ENCODE results near the gene SPTLC1. TPM values are rescaled to one million over a fixed set of nuclear protein-coding genes. Genes with fewer than 3 reads are reported as not detected.

The SPTLC1 gene
- total RNA-seq, 2 donors from 2014 or later, result 67.7 to 69.1 TPM

DNA sequence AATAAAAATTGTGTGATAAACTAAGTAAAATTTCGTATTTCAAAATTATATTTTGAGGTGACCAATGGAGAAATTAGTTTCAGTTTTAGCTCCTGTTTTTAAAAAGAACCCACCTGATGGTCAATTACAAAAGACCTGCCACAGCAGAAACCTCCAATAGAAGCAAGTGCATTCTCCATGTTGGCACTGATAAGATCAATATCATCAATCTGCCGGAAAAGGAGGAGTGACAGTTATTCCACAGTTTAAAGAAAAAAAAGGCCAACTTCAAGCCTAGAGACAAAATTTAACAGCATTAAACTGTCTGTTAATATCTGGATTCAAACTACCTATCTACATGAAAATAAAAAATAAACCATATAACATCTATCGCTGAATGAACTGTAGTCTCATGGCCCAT lies 67.7 kb downstream of the SPTLC1 start:
- Mint-ChIP-seq H3K9me3 (peaks cover 8% of the 10 kb centered on the region), H3K27ac (no peak overlapping the region), H3K36me3 (peaks cover 55% of the 10 kb centered on the region), H3K27me3 (no peaks in the 10 kb centered on the region), H3K4me3 (no peak overlapping the region), H3K4me1 (ENCODE audit: low read depth in 2 of 2) (no peaks in the 10 kb centered on the region)
- ATAC-seq (no peak), DNase-seq (ENCODE audit: low spot score) (no peak)

DNA sequence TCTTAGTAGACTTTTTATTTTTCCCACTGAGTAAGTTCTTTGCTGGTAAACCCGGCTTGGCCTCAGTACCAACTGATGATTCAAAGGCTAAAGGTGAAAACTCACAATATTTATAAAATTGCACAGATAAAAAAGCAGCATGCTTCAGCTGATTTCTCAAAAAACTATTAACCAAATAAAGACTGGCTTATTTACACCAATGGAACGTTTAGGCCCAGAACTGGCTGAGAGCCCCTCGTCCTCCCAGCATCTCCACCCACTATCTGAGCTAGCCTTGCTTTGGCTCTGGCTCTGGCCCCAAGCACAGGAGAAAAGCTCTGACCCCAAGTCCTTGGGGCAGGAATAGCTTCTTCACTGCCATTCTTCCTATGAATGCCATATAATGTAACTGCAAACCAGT lies 68.5 kb downstream of the SPTLC1 start:
- Mint-ChIP-seq H3K27ac (no peak overlapping the region), H3K4me3 (no peak overlapping the region), H3K27me3 (no peaks in the 10 kb centered on the region), H3K9me3 (peaks cover 12% of the 10 kb centered on the region), H3K36me3 (peaks cover 57% of the 10 kb centered on the region), H3K4me1 (ENCODE audit: low read depth in 2 of 2) (no peaks in the 10 kb centered on the region)
- ATAC-seq, result no peak
- DNase-seq (ENCODE audit: low spot score), result no peak

DNA sequence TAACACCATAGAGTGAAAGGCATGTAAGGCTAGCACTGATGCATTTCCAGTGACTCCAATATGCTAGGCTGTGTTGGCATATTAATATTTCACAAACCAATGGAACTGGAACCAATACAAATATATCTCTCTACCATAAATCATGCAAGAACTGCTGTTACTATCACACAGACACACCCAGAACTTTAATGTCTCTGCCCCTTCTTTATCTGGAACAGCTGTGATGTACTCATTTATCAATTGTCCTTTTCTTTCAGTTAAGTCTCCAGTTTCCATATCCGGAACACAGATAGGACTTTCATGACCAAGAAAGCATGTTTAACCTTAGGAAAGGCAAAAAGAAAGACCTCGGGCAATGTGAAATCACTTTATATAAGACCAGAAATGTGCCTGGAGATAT lies 70.3 kb downstream of the SPTLC1 start:
- Mint-ChIP-seq H3K27me3 (no peaks in the 10 kb centered on the region), H3K36me3 (peaks cover 58% of the 10 kb centered on the region), H3K27ac (no peak overlapping the region), H3K9me3 (peaks cover 12% of the 10 kb centered on the region), H3K4me1 (ENCODE audit: low read depth in 2 of 2) (peaks cover 0 to under 1% of the 10 kb centered on the region in 2 donors), H3K4me3 (no peak overlapping the region)
- ATAC-seq (no peak), DNase-seq (ENCODE audit: low spot score) (no peak)

DNA sequence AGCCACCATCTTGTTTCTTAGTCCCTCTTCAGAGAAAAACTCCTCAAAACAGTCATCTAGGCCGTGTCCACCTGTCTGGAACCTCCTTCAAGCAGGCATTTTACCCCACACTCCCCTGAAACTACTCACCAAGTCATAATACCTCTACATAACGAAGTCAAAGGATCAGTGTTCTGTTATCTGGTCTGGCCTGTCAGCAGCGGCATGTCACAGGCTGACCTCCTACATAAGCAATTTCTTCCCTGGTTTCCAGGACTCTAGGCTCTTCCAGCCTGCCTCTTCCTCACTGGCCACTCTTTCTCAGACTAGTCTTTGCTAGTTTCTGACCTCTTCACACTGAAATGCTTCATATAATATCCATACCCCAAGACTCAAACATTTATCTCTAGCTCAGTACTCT lies 72.2 kb downstream of the SPTLC1 start:
- DNase-seq (ENCODE audit: low spot score) (no peak), ATAC-seq (no peak)
- Mint-ChIP-seq H3K27ac (no peak overlapping the region), H3K27me3 (no peaks in the 10 kb centered on the region), H3K4me3 (no peak overlapping the region), H3K36me3 (peaks cover 53% of the 10 kb centered on the region), H3K4me1 (ENCODE audit: low read depth in 2 of 2) (peaks cover 2 to 4% of the 10 kb centered on the region in 2 donors), H3K9me3 (peaks cover 12% of the 10 kb centered on the region)

DNA sequence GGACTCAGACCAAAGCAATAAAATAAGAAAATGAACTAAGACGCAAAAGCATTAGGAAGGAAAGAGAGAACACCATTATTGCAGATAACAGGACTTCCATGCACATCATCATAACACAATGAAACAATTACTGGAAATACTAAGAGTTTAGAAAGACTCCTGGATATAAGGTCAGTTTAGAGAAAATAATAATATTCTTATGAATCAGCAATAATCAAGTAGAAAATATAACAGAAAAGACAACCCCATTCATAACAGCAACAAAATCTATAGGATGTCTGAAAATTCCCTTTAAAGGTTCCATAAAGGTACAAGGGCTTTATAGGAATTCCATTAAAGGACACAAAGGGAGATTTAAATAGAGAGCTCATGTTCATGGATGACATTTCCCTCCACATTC lies 73.0 kb downstream of the SPTLC1 start:
- H3K27ac Mint-ChIP-seq, result no peak overlapping the region
- peaks cover 2 to 4% of the 10 kb centered on the region in 2 donors for H3K4me1 Mint-ChIP-seq (ENCODE audit: low read depth in 2 of 2)
- no peaks in the 10 kb centered on the region for H3K27me3 Mint-ChIP-seq
- peaks cover 12% of the 10 kb centered on the region for H3K9me3 Mint-ChIP-seq
- DNase-seq (ENCODE audit: low spot score), result no peak
- H3K36me3 Mint-ChIP-seq, result peaks cover 53% of the 10 kb centered on the region
- ATAC-seq, result no peak
- H3K4me3 Mint-ChIP-seq, result no peak overlapping the region

DNA sequence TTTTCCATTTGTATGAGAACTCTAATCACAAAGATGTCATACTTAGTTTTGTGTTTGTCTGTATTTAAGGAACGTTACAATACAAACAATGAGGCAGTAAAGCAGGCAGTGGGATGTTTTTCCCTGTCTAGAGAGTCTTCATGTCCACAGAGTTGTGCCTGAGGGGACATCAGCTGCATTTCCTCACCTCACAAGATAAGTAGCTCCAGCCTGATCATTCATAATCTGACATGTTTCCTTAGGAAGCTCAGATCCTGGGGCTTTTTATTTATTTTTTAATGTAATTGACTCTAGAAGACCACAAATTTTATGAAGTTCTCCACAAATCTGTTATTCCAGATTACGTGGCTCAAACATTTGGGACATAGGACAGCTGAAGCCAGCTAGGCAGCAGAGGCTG lies 78.5 kb downstream of the SPTLC1 start:
- DNase-seq (ENCODE audit: low spot score) (no peak), ATAC-seq (no peak)
- Mint-ChIP-seq H3K27ac (no peak overlapping the region), H3K4me3 (no peak overlapping the region), H3K4me1 (ENCODE audit: low read depth in 2 of 2) (peaks cover 2 to 4% of the 10 kb centered on the region in 2 donors), H3K27me3 (no peaks in the 10 kb centered on the region), H3K36me3 (peaks cover 23% of the 10 kb centered on the region), H3K9me3 (no peaks in the 10 kb centered on the region)

DNA sequence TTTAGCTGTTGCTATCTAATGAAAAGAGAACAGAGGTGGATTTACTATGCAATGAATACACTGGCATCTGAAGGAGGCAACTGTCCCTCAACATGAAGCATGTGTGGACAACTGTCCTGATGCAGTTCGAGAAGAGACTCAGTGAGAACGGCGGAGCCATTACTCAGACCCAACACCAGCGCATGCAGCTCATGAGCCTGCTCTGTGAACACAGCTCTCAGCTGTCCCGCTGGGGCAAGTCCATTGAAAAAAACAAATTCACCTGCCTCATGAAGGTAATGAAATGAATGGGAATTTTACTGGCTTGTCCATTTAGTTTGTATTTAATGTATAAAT lies 78.8 kb downstream of the SPTLC1 start:
- Mint-ChIP-seq H3K27ac (no peak overlapping the region), H3K9me3 (no peaks in the 10 kb centered on the region), H3K4me3 (no peak overlapping the region), H3K27me3 (no peaks in the 10 kb centered on the region), H3K36me3 (peaks cover 22% of the 10 kb centered on the region), H3K4me1 (ENCODE audit: low read depth in 2 of 2) (peaks cover 2 to 4% of the 10 kb centered on the region in 2 donors)
- ATAC-seq, result no peak
- no peak for DNase-seq (ENCODE audit: low spot score)

DNA sequence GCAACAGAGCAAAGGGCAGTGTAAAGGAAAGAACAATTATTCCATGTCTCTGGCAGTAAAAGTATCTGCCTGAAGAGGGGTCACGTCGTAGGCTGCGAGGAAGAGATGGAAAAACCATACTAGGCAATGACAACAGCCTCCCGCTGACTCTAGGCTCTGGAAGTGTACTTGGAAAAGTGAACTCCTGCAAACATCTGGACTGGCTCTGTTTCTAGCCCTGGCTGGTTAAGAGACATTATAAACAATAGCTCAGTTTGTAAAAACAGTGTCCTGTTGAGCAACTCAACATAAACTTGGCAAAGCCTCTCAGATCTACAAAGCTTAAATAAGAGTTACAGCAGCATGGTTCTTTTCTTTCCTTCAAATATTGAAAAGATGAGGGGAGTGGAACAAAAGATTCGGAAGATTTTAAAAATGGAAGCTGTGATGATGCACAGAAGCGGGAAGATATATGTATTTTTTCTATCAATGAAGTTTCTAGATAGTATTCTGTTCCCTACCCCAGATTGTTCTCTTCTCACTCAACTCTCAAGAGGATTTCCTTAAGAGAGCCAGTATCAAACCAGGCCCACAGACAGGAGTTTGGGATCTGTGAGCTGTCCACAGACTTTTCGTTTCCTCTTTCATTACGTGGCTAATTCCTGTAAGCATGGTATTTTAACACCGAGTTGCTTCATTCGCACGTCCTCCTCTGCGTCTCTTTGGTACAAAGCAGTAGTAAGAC lies 79.4 kb downstream of the SPTLC1 start:
- Mint-ChIP-seq H3K4me1 (ENCODE audit: low read depth in 2 of 2) (peaks cover 2 to 4% of the 10 kb centered on the region in 2 donors), H3K4me3 (no peak overlapping the region), H3K27ac (no peak overlapping the region), H3K36me3 (peaks cover 22% of the 10 kb centered on the region), H3K9me3 (no peaks in the 10 kb centered on the region), H3K27me3 (no peaks in the 10 kb centered on the region)
- DNase-seq (ENCODE audit: low spot score), result no peak
- no peak for ATAC-seq

DNA sequence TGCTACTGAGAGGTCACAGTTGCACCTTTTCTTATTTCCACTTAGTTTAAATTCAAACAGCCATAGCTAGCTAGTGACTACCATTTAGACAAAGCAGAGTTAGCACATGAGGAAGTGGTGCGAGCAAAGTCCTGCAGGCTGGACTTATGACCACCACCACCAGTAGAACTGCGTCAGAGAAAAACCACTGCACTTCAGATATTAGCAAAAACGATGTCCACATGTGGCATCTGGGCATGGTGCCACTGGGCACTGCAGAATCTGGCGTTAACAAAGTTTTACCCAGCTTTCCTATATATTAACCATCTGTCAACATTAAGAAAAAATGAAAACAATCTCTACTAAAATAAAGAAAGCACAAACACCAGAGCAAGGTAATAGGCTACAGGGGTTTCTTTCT lies 80.1 kb downstream of the SPTLC1 start:
- ATAC-seq (no peak), DNase-seq (ENCODE audit: low spot score) (no peak)
- H3K4me1 Mint-ChIP-seq (ENCODE audit: low read depth in 2 of 2), result peaks cover 2 to 4% of the 10 kb centered on the region in 2 donors
- H3K4me3 Mint-ChIP-seq, result no peak overlapping the region
- H3K27ac Mint-ChIP-seq, result no peak overlapping the region
- no peaks in the 10 kb centered on the region for H3K9me3 Mint-ChIP-seq
- no peaks in the 10 kb centered on the region for H3K27me3 Mint-ChIP-seq
- peaks cover 22% of the 10 kb centered on the region for H3K36me3 Mint-ChIP-seq

DNA sequence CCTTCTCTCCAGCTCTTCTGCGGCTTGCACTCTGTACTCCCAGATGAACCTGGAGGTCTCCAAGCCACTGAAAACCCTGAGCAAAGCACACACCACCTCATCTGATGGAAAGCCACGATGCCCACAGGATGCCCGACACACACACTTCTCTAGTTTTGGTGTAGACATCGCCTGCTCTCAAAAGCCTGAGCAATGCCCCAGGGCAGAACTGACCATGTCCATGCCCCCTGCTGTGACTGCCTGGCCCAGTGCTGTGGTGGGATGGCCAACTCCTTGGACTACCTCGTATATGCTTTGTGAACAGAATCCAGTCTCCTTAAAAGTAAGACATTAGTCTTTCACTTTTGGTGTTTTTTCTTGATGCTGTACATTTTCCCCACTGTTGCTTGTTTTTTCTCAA lies 81.2 kb downstream of the SPTLC1 start:
- no peak overlapping the region for H3K27ac Mint-ChIP-seq
- H3K27me3 Mint-ChIP-seq, result no peaks in the 10 kb centered on the region
- H3K4me1 Mint-ChIP-seq (ENCODE audit: low read depth in 2 of 2), result peaks cover 0 to 2% of the 10 kb centered on the region in 2 donors

DNA sequence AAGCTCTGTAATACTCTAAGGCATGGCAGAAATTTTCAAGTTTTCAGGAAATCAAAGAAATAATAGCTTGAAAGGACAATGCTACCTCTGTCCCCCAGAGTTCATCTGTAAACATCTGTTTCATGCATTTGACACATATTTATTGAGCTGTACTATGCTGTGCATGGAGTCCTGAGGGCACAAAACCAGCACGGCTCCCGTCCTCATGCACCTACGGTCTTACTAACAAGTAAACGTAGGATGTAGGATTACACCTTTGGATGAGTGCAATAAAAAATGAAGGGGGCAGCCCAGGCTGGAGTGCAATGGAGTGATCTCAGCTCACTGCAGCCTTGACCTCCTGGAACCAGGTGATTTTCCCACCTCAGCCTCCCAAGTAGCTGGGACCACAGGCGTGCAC lies 81.9 kb downstream of the SPTLC1 start:
- H3K4me1 Mint-ChIP-seq (ENCODE audit: low read depth in 2 of 2), result no peaks in the 10 kb centered on the region
- no peak overlapping the region for H3K4me3 Mint-ChIP-seq
- H3K9me3 Mint-ChIP-seq, result no peaks in the 10 kb centered on the region
- DNase-seq (ENCODE audit: low spot score) (no peak), ATAC-seq (no peak)
- no peak overlapping the region for H3K27ac Mint-ChIP-seq
- H3K27me3 Mint-ChIP-seq, result no peaks in the 10 kb centered on the region
- peaks cover 17% of the 10 kb centered on the region for H3K36me3 Mint-ChIP-seq

More for the DNA sequence above, 81.2 kb downstream of the SPTLC1 start:
- H3K36me3 Mint-ChIP-seq, result peaks cover 22% of the 10 kb centered on the region
- H3K9me3 Mint-ChIP-seq, result no peaks in the 10 kb centered on the region
- DNase-seq (ENCODE audit: low spot score) (no peak), ATAC-seq (no peak)
- H3K4me3 Mint-ChIP-seq, result no peak overlapping the region

DNA sequence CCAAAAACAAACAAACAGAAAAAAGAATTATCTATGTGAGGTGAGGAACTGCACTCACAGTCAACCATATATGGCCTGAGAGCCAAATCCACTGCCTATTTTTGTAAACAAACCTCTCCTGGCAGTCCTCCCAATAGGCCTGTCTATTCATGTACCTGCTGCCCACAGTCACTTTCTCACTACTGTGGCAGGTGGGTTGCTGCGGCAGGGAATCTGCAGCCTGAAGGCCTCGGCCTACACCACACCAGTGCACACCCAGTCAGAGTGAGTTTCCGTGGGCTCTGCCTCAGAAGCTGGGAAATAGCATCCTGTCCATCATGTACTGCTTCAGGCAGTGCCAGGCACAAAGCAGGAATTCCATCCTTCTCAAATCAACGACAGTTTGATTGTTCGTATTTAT lies 82.3 kb downstream of the SPTLC1 start:
- H3K9me3 Mint-ChIP-seq, result no peaks in the 10 kb centered on the region
- H3K36me3 Mint-ChIP-seq, result peaks cover 17% of the 10 kb centered on the region
- ATAC-seq (no peak), DNase-seq (ENCODE audit: low spot score) (no peak)
- no peaks in the 10 kb centered on the region for H3K27me3 Mint-ChIP-seq
- H3K4me1 Mint-ChIP-seq (ENCODE audit: low read depth in 2 of 2), result no peaks in the 10 kb centered on the region
- H3K27ac Mint-ChIP-seq, result no peak overlapping the region
- H3K4me3 Mint-ChIP-seq, result no peak overlapping the region

DNA sequence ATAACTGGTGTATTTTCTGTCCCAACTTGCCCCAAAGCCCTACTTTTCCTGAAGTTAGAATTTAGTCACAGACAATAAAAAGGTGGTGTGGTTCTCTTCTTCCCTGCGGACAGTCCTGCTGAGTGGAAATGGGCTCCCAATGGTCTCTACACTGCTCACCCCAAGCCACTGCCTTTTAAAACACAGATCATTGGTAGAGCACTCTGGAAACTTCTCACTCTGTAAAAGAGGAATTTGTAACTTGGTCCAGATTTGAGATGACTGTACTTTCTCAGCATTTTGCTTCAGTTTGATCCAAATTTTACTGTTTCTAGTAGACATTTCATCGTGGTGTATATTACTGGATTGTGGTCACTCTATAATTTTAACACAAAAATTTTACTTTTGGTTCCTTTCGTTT lies 84.8 kb downstream of the SPTLC1 start:
- no peak for DNase-seq (ENCODE audit: low spot score)
- no peaks in the 10 kb centered on the region for H3K9me3 Mint-ChIP-seq
- H3K27ac Mint-ChIP-seq, result no peak overlapping the region
- no peaks in the 10 kb centered on the region for H3K27me3 Mint-ChIP-seq
- ATAC-seq, result no peak
- peaks cover 9% of the 10 kb centered on the region for H3K36me3 Mint-ChIP-seq
- H3K4me3 Mint-ChIP-seq, result no peak overlapping the region
- H3K4me1 Mint-ChIP-seq (ENCODE audit: low read depth in 2 of 2), result no peaks in the 10 kb centered on the region

DNA sequence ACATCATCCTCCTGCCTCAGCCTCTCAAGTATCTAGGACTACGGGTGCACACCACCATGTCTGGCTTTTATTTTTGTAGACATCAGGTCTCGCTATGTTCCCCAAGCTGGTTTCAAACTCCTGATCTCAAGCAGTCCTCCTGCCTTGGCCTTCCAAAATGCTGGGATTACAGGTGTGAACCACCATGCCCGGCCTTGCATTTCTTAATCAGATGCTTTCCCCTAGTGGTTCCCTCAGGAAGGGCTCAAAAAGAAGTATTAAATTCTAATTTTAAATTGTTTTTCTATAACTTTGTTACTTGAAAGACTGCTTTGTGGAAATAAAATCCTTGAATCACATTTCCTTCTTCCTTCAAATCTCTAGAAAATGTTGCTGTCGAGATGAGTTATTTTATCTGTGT lies 85.7 kb downstream of the SPTLC1 start:
- no peak for DNase-seq (ENCODE audit: low spot score)
- Mint-ChIP-seq H3K27me3 (no peaks in the 10 kb centered on the region), H3K4me1 (ENCODE audit: low read depth in 2 of 2) (no peaks in the 10 kb centered on the region), H3K9me3 (no peaks in the 10 kb centered on the region), H3K4me3 (no peak overlapping the region), H3K27ac (no peak overlapping the region), H3K36me3 (peaks cover 6% of the 10 kb centered on the region)
- no peak for ATAC-seq

Measured in natural killer cell treated with Interleukin-12 subunit alpha and Interleukin-12 subunit beta and Interleukin-15 and Interleukin-18, amount 100 ng/mL, for 72 hours (primary cell).